MM.1S (cell line): ENCODE measurements around the gene CNFN.

Experiments used
- CTCF ChIP-seq: fragments of 300-600 bp; sonication (generic); IDR thresholded peaks from 2 replicates; pipeline ENCODE4 v1.5.1; 2016; ENCODE audit warnings: antibody characterized with exemption, low read length, mixed read lengths
- EZH2phosphoT487 ChIP-seq: fragments of 300-600 bp; sonication (generic); IDR thresholded peaks from 2 replicates; pipeline ENCODE4 v1.6.1; 2018; ENCODE audit warnings: antibody characterized with exemption, low read length

GRCh38 chr19:42421101-42421500, 31.0 kb upstream of the CNFN start:
- TF ChIP-seq CTCF (no peak), EZH2phosphoT487 (no peak)
